H1 (cell line): ENCODE results near the gene NAT10. TPM values are rescaled to one million over a fixed set of nuclear protein-coding genes. Genes with fewer than 3 reads are reported as not detected.

ENCODE experiments used
- HDAC2 ChIP-seq, 2 experiments: fragments of 300-600 bp in 1 of 2; sonication (generic) in 1 of 2; IDR thresholded peaks; 2 replicates each; pipeline ENCODE4 v1.6.1; 2011 to 2012; ENCODE audit warnings: low read depth in 2 of 2, low read length in 2 of 2, mild to moderate bottlenecking in 2 of 2, moderate library complexity in 2 of 2, borderline replicate concordance in 1 of 2, inconsistent platforms in 1 of 2
- KDM4A ChIP-seq: IDR thresholded peaks from one replicate; pipeline ENCODE4 v1.7.1; 2012; ENCODE audit warnings: low read depth, mild to moderate bottlenecking, moderate library complexity, low read length, inconsistent platforms; ENCODE audit not compliant: severe bottlenecking
- KDM5A ChIP-seq: fragments of 200-600 bp; IDR thresholded peaks from 2 replicates; pipeline ENCODE4 v1.7.1; 2012; ENCODE audit warnings: mild to moderate bottlenecking, low read length, inconsistent platforms, mixed read lengths
- NRF1 ChIP-seq: IDR thresholded peaks from 2 replicates; pipeline ENCODE4 v1.6.1; 2011; ENCODE audit warnings: mild to moderate bottlenecking, low read depth, low read length, improper control_type of control experiment
- TBP ChIP-seq: IDR thresholded peaks from 2 replicates; pipeline ENCODE4 v1.6.1; 2011; ENCODE audit warnings: low read depth, low read length, improper control_type of control experiment
- ZNF274 ChIP-seq: IDR thresholded peaks from 2 replicates; pipeline ENCODE4 v1.7.0; 2012; ENCODE audit warnings: low read length, borderline replicate concordance; ENCODE audit errors: extremely low read depth
- polyA plus RNA-seq, 7 experiments: library from polyadenylated mRNA; depleted of rRNA in 3 of 7; stranded (reverse) in 5 of 7; unstranded in 2 of 7; fragments of >200 nt in 5 of 7; fragments of 200-250 nt in 2 of 7; gene quantifications; 1 replicate in 5 of 7; 2 replicates in 1 of 7; 4 replicates in 1 of 7; pipeline versions ENCODE4 v1.2.1 to v1.2.3, GENCODE V29; 2011 to 2013; ENCODE audit warnings: missing spikeins in 2 of 7, mixed read lengths in 2 of 7
- total RNA-seq: library from RNA; stranded (reverse); fragmentation: NEBNext Ultra II Directional; extraction: Animal tissue kit (Norgen Biotek cat#: 25700); gene quantifications from 2 replicates; pipeline ENCODE4 v1.2.1, GENCODE V29; 2021

Gene NAT10
- total and polyA plus RNA-seq, 2 of the 8 experiments (the other 6 are each of a cell fraction or from before 2014, with no cell fraction given), result 66.3 to 89.6 TPM

GRCh38 chr11:34080609-34081008 lies 24.8 kb upstream of the NAT10 start (continued):
- TF ChIP-seq HDAC2 (IDR thresholded peaks at IDR 0.05; ENCODE audit: borderline replicate concordance in 1 of 2, low read depth in 2 of 2, low read length in 2 of 2) (no peak), TBP (no peak), KDM5A (no peak), KDM4A (no peak), ZNF274 (no peak), NRF1 (no peak)
